Esophagus muscularis mucosa (tissue), 4 donors: ENCODE measurements around the gene KLHL42. TPM values are rescaled to one million over a fixed set of nuclear protein-coding genes. Genes with fewer than 3 reads are reported as not detected.
"Not testable (repeated sequence)": the region's sequence is repeated elsewhere in the genome, so short reads cannot be mapped to it uniquely, and the experiment has no call there.

Experiments used
- DNase-seq: peaks from one replicate; pipeline ENCODE4 v3.0.0-alpha.2; 2017; ENCODE audit errors: extremely low spot score
- H3K27ac ChIP-seq, 4 donors: fragments of 200-600 bp; sonication (generic); replicated peaks in 1 of 4; 1 replicate in 3 of 4; 2 replicates in 1 of 4; pipeline ENCODE4 v1.5.1; 2016 to 2019; ENCODE audit warnings: mild to moderate bottlenecking in 1 of 4
- H3K27me3 ChIP-seq, 4 donors: fragments of 200-600 bp; sonication (generic); one replicate each; pipeline versions ENCODE4 v1.5.1 to v1.6.0; 2016 to 2019
- H3K36me3 ChIP-seq, 4 donors: fragments of 200-600 bp; sonication (generic); one replicate each; pipeline ENCODE4 v1.5.1; 2016 to 2019
- H3K4me1 ChIP-seq, 4 donors: fragments of 200-600 bp; sonication (generic); one replicate each; pipeline ENCODE4 v1.5.1; 2016 to 2019
- H3K4me3 ChIP-seq, 4 donors: fragments of 200-600 bp; sonication (generic); 1 replicate in 2 of 4; 2 replicates in 2 of 4; pipeline ENCODE4 v1.5.1; 2016 to 2019; ENCODE audit warnings: mild to moderate bottlenecking in 4 of 4, moderate library complexity in 1 of 4
- H3K9me3 ChIP-seq, 4 donors: fragments of 200-600 bp; sonication (generic); 1 replicate in 3 of 4; 2 replicates in 1 of 4; pipeline ENCODE4 v1.5.1; 2016 to 2019
- CTCF ChIP-seq, 3 experiments: fragments of 200-600 bp in 2 of 3; fragments of 450-650 bp in 1 of 3; sonication (generic) in 2 of 3; IDR thresholded peaks; one replicate each; pipeline ENCODE4 v1.5.1; 2017 to 2019; ENCODE audit warnings: antibody characterized with exemption in 3 of 3, mild to moderate bottlenecking in 2 of 3, moderate library complexity in 1 of 3
- EP300 ChIP-seq: sonication (generic); formaldehyde crosslinking; IDR thresholded peaks from one replicate; pipeline ENCODE4 v1.6.1; 2017; ENCODE audit warnings: antibody characterized with exemption
- POLR2A ChIP-seq: fragments of 450-650 bp; IDR thresholded peaks from one replicate; pipeline ENCODE4 v1.6.1; 2017; ENCODE audit warnings: antibody characterized with exemption, moderate library complexity, mild to moderate bottlenecking, low read depth
- POLR2AphosphoS5 ChIP-seq, 2 donors: sonication (generic); formaldehyde crosslinking; IDR thresholded peaks; one replicate each; pipeline ENCODE4 v1.6.1; 2017; ENCODE audit warnings: antibody characterized with exemption in 2 of 2
- WGBS: methylation state at CpG from one replicate; pipeline ENCODE4 v1.1.5; 2018; 5-methylcytosine and 5-hydroxymethylcytosine counted together
- intact Hi-C: fragments of 100-400 bp; cut with DNase I; formaldehyde crosslinking; loops from one replicate; pipeline ENCODE4 v1.15.1; 2023
- total RNA-seq, 4 donors: library from RNA; depleted of rRNA; stranded (reverse); fragments of >200 nt; gene quantifications; one replicate each; pipeline versions ENCODE4 v1.1.0 to v1.2.1, GENCODE V29; 2016

Gene KLHL42
- 100 to 1,000 TPM in 2 of 4 donors, 10 to 100 TPM in 2; 66.1 to 134 (median 91.0) TPM for total RNA-seq

DNA sequence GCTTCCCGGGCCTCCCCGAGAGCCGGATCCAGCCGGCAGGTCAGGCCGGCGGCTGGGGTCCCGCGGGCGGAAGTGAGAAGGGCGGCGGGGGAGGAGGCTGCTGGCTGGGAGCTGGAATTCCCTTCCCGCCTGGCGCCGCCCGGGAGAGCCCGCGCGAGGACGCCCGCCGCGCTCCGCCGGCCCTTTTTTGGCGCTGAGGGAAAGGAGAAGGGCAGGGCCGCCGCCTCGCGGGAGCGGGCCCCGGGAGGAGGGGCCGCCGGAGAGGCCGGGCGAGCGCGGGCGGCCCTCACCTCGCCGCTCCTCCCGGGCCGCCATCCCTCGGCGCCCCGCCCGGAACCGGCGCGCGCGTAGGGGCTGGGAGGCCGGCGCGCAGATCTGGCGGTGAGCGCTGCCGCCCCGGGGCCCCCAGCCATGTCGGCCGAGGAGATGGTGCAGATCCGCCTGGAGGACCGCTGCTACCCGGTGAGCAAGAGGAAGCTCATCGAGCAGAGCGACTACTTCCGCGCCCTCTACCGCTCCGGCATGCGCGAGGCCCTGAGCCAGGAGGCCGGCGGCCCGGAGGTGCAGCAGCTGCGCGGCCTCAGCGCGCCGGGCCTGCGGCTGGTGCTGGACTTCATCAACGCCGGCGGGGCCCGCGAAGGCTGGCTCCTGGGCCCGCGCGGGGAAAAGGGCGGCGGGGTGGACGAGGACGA is at the start of gene KLHL42, which contains the start of gene MANSC4:
TSS of gene KLHL42 (plus strand) at position 314 of the 692 bp plus-strand sequence. CDS start at position 412, 98 bp downstream.
TSS of gene MANSC4 (minus strand) at position 317 of the 692 bp plus-strand sequence. CDS start 8,960 bp downstream, outside the sequence.
- peak within 1 kb of the TSS; percentile 95 to 97 (median 96) for H3K27ac ChIP-seq
- intact Hi-C loops: loop anchor here (5.0 kb wide), 1 partner anchor 38 kb away; no protein-coding TSS in a partner anchor
- no peaks in the 10 kb centered on the region for H3K9me3 ChIP-seq
- no peaks in the 10 kb centered on the region for H3K36me3 ChIP-seq
- TF ChIP-seq POLR2A (peak; percentile 30), POLR2AphosphoS5 (IDR thresholded peaks at IDR 0.05) (peak; percentile 54 to 76), CTCF (IDR thresholded peaks at IDR 0.05) (no peak)
- peaks cover 22 to 55% (median 52%) of the 10 kb centered on the region in 4 donors for H3K4me1 ChIP-seq
- H3K27me3 ChIP-seq: no peaks in the 10 kb centered on the region
- DNase-seq: no peak
- under 1% methylated on average over 37 of the region's 92 CpGs for WGBS
- peak within 1 kb of the TSS; percentile 88 to 90 (median 88) for H3K4me3 ChIP-seq

GRCh38 chr12:27732281-27732680 is 47.8 kb upstream of the KLHL42 start:
- no peaks in the 10 kb centered on the region for H3K4me1 ChIP-seq
- 60% methylated on average over 2 of the region's 2 CpGs for WGBS

DNA sequence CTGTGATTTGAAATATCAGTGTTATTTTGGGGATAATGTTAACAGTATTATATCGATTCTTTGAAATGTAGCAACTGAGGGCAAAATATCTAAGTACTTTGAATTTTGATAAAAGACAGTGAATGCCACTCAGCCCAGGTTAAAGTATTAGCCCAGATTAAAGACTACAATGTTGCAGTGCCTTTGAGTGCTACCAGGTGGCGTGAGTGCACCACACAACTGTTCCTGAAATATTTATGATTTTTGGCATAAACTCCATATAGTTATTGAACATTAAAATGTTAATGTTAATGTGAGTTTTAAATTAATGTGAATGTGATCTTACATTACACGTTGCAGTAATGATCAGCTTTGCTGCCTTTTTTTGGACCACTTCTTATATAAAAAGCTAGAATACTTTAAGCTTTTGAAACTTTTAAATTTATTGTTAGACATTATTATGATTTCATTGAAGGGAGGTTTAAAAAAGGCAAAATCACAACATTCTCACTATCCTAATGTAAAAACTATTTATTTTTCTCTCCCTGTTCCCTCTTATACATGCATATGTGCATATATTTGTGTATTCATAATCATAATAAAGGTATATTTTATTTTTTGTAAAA is 46.9 kb upstream of the KLHL42 start:
- H3K4me1 ChIP-seq: no peaks in the 10 kb centered on the region
- no peaks in the 10 kb centered on the region for H3K9me3 ChIP-seq
- H3K27me3 ChIP-seq: no peaks in the 10 kb centered on the region
- WGBS: 36% methylated on average over 3 of the region's 3 CpGs
- H3K4me3 ChIP-seq: no peak overlapping the region
- no peak for DNase-seq
- H3K36me3 ChIP-seq: peaks cover 4 to 65% (median 33%) of the 10 kb centered on the region in 4 donors
- no peak overlapping the region for H3K27ac ChIP-seq
- TF ChIP-seq EP300 (no peak), POLR2A (no peak), POLR2AphosphoS5 (IDR thresholded peaks at IDR 0.05) (no peak), CTCF (IDR thresholded peaks at IDR 0.05) (peak; percentile 83 to 86 (median 85))
- intact Hi-C loops: loop anchor here (2.0 to 5.0 kb wide), 2 partner anchors 88 to 209 kb away; no protein-coding TSS in a partner anchor

More at GRCh38 chr12:27732281-27732680, 47.8 kb upstream of the KLHL42 start:
- Histone ChIP-seq H3K27me3 (no peaks in the 10 kb centered on the region), H3K4me3 (no peak overlapping the region), H3K36me3 (peaks cover 4 to 59% (median 29%) of the 10 kb centered on the region in 4 donors), H3K27ac (no peak overlapping the region), H3K9me3 (no peaks in the 10 kb centered on the region)
- TF ChIP-seq EP300 (no peak), POLR2AphosphoS5 (IDR thresholded peaks at IDR 0.05) (no peak), CTCF (IDR thresholded peaks at IDR 0.05) (no peak), POLR2A (no peak)
- no peak for DNase-seq
- intact Hi-C loops: loop anchor here (2.0 to 5.0 kb wide), 2 partner anchors 89 to 210 kb away; no protein-coding TSS in a partner anchor

DNA sequence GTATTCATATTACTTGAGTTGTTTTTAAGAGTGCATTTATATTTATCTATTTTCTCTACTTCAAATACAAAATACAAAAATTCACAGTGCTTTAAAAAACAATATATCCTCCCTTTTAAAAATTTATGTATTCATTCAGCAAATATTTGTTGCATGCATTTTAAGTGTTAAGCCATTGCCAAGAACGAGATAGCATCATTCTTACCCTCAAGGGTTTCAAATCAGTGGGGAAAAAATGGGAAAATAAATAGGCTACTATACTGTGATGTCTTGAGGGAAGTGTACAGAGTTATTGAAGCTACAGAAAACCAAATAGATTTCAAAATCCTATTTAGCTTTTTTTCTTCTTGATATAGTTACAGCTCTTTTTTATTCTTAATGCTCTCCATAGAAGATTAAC is 46.2 kb upstream of the KLHL42 start:
- Histone ChIP-seq H3K27me3 (no peaks in the 10 kb centered on the region), H3K36me3 (peaks cover 4 to 72% (median 35%) of the 10 kb centered on the region in 4 donors), H3K4me1 (no peaks in the 10 kb centered on the region), H3K9me3 (no peaks in the 10 kb centered on the region), H3K27ac (no peak overlapping the region), H3K4me3 (no peak overlapping the region)
- intact Hi-C loops: loop anchor here (2.0 to 5.0 kb wide), 2 partner anchors 87 to 209 kb away; no protein-coding TSS in a partner anchor
- WGBS: 88% methylated on average over 1 of the region's 1 CpG
- no peak for TF ChIP-seq POLR2AphosphoS5 (IDR thresholded peaks at IDR 0.05)
- no peak for TF ChIP-seq POLR2A
- TF ChIP-seq CTCF (IDR thresholded peaks at IDR 0.05): no peak
- no peak for TF ChIP-seq EP300
- DNase-seq: no peak

DNA sequence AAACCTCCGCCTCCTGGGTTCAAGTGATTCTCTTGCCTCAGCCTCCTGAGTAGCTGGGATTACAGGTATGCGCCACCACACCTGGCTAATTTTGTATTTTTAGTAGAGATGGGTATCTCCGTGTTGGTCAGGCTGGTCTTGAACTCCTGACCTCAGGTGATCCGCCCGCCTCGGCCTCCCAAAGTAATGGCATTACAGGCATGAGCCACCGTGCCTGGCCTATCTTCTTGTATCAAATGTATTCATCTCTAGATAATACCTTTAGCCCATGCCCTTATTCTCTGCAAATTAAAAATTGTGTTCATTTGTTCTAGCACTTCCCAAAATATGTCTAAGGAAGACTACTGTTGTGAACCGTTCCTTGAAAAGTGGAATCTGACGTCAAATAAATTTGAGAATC is 45.7 kb upstream of the KLHL42 start:
- peaks cover 7 to 77% (median 38%) of the 10 kb centered on the region in 4 donors for H3K36me3 ChIP-seq
- 95% methylated on average over 9 of the region's 9 CpGs for WGBS
- H3K4me1 ChIP-seq, H3K4me3 ChIP-seq, DNase-seq, H3K9me3 ChIP-seq, H3K27ac ChIP-seq, H3K27me3 ChIP-seq: not testable (repeated sequence)
- intact Hi-C loops: loop anchor here (5.0 kb wide), 1 partner anchor 208 kb away; no protein-coding TSS in a partner anchor
